Caco-2 (cell line): Measurements from ENCODE around the gene CLDN24. TPM values are rescaled to one million over a fixed set of nuclear protein-coding genes. Genes with fewer than 3 reads are reported as not detected.
"Not testable (repeated sequence)": the region's sequence is repeated elsewhere in the genome, so short reads cannot be mapped to it uniquely, and the experiment has no call there.

Experiments
- BruUV-seq: library from RNA; stranded (reverse); fragments of 400-500 nt; replicated peaks from 2 replicates; lab custom pipeline; 2021; lab: Mats Ljungman, UMichigan
- CTCF ChIA-PET: fragments of 300-600 bp; sonication (Branson Sonifier 250); formaldehyde crosslinking; loops from one replicate; lab custom pipeline; 2022; ENCODE audit warnings: antibody characterized with exemption; lab: Charles Lee
- POLR2A ChIA-PET: fragments of 300-600 bp; sonication (Branson Sonifier 250); formaldehyde crosslinking; loops from one replicate; lab custom pipeline; 2022; ENCODE audit warnings: antibody characterized with exemption; lab: Charles Lee
- DNase-seq, 2 experiments: peaks; one replicate each; pipeline versions ENCODE4 v3.0.0 to v3.0.0-alpha.2; 2020 to 2022
- H3K27me3 ChIP-seq: replicated peaks from 2 replicates; pipeline ENCODE4 v1.6.0; 2011; ENCODE audit warnings: low read length; ENCODE audit not compliant: control insufficient read depth, insufficient read depth
- H3K36me3 ChIP-seq: 2 replicates; pipeline ENCODE4 v1.5.1; 2011; ENCODE audit warnings: low read length; ENCODE audit not compliant: control insufficient read depth, insufficient read depth
- H3K4me1 ChIP-seq: fragments of 250-450 bp; sonication (Bioruptor Pico); 2 replicates; pipeline ENCODE4 v1.5.1; 2020; ENCODE audit warnings: mild to moderate bottlenecking
- H3K4me3 ChIP-seq: 2 replicates; pipeline ENCODE4 v1.5.1; 2011; ENCODE audit warnings: low read depth, mild to moderate bottlenecking, control low read depth, low read length
- H3K9me3 ChIP-seq: fragments of 250-450 bp; sonication (Bioruptor Pico); 2 replicates; pipeline ENCODE4 v1.5.1; 2020; ENCODE audit warnings: mild to moderate bottlenecking, moderate library complexity
- H3K27ac Mint-ChIP-seq: one replicate; pipeline ENCODE4 v1.8.0; 2022; ENCODE audit warnings: mixed read lengths; ENCODE audit not compliant: unreplicated experiment
- H3K27me3 Mint-ChIP-seq: one replicate; pipeline ENCODE4 v1.8.0; 2022; ENCODE audit warnings: mixed read lengths; ENCODE audit not compliant: insufficient read depth, unreplicated experiment
- H3K36me3 Mint-ChIP-seq: one replicate; pipeline ENCODE4 v1.8.0; 2022; ENCODE audit warnings: mild to moderate bottlenecking, mixed read lengths; ENCODE audit not compliant: insufficient read depth, unreplicated experiment
- H3K4me1 Mint-ChIP-seq: one replicate; pipeline ENCODE4 v1.8.0; 2022; ENCODE audit warnings: low read depth, mixed read lengths; ENCODE audit not compliant: unreplicated experiment
- H3K4me3 Mint-ChIP-seq: one replicate; pipeline ENCODE4 v1.8.0; 2022; ENCODE audit warnings: mild to moderate bottlenecking, moderate library complexity, mixed read lengths; ENCODE audit not compliant: unreplicated experiment
- H3K9me3 Mint-ChIP-seq: one replicate; pipeline ENCODE4 v1.8.0; 2022; ENCODE audit warnings: mixed read lengths; ENCODE audit not compliant: unreplicated experiment
- intact Hi-C: fragments of 100-400 bp; cut with micrococcal nuclease; formaldehyde crosslinking; loops from one replicate; pipeline ENCODE4 v1.10.0; 2022; ENCODE audit not compliant: unreplicated experiment
- total RNA-seq: library from RNA; stranded (reverse); gene quantifications from 2 replicates; pipeline ENCODE4 v1.2.3, GENCODE V29; 2022
- TF ChIP-seq, protein P1 (sequence below), 2 experiments: fragments of 200-600 bp in 1 of 2; IDR thresholded peaks; 1 replicate in 1 of 2; 2 replicates in 1 of 2; pipeline versions ENCODE4 v1.5.1 to v1.8.0; 2011 to 2022; ENCODE audit warnings: antibody characterized with exemption in 1 of 2, control low read depth in 1 of 2, inconsistent platforms in 1 of 2, low read depth in 1 of 2, low read length in 1 of 2, mild to moderate bottlenecking in 1 of 2, moderate library complexity in 1 of 2; ENCODE audit not compliant: insufficient read depth in 1 of 2, severe bottlenecking in 1 of 2, unreplicated experiment in 1 of 2

Gene CLDN24
- total RNA-seq, 1 experiment from 2014 or later: not detected

- Mint-ChIP-seq H3K27ac (no peak overlapping the region), H3K4me1 (peaks cover 13% of the 10 kb centered on the region), H3K9me3 (peaks cover 8% of the 10 kb centered on the region), H3K27me3 (no peaks in the 10 kb centered on the region), H3K4me3 (no peak overlapping the region), H3K36me3 (peaks cover 59% of the 10 kb centered on the region)
- Histone ChIP-seq H3K9me3 (0 out of 2 replicates have a peak, but pooled peaks cover 8% of the 10 kb centered on the region), H3K4me3 (no peak overlapping the region), H3K36me3 (no peaks in the 10 kb centered on the region), H3K27me3 (no peaks in the 10 kb centered on the region), H3K4me1 (no peaks in the 10 kb centered on the region)
- no peak for DNase-seq
- CTCF ChIA-PET: no interaction called here
- BruUV-seq: no TSS peak
- intact Hi-C loops: loop anchor here (5.0 kb wide), 1 partner anchor 80 kb away; no protein-coding TSS in a partner anchor
- TF ChIP-seq, protein P1, sequence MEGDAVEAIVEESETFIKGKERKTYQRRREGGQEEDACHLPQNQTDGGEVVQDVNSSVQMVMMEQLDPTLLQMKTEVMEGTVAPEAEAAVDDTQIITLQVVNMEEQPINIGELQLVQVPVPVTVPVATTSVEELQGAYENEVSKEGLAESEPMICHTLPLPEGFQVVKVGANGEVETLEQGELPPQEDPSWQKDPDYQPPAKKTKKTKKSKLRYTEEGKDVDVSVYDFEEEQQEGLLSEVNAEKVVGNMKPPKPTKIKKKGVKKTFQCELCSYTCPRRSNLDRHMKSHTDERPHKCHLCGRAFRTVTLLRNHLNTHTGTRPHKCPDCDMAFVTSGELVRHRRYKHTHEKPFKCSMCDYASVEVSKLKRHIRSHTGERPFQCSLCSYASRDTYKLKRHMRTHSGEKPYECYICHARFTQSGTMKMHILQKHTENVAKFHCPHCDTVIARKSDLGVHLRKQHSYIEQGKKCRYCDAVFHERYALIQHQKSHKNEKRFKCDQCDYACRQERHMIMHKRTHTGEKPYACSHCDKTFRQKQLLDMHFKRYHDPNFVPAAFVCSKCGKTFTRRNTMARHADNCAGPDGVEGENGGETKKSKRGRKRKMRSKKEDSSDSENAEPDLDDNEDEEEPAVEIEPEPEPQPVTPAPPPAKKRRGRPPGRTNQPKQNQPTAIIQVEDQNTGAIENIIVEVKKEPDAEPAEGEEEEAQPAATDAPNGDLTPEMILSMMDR (IDR thresholded peaks at IDR 0.05; ENCODE audit: insufficient read depth in 1 of 2, low read depth in 1 of 2, low read length in 1 of 2, severe bottlenecking in 1 of 2, unreplicated experiment in 1 of 2): no peak
- POLR2A ChIA-PET: no interaction called here
Observed at GRCh38 chr4:183326853-183327252, 4.6 kb upstream of the CLDN24 start.

DNA sequence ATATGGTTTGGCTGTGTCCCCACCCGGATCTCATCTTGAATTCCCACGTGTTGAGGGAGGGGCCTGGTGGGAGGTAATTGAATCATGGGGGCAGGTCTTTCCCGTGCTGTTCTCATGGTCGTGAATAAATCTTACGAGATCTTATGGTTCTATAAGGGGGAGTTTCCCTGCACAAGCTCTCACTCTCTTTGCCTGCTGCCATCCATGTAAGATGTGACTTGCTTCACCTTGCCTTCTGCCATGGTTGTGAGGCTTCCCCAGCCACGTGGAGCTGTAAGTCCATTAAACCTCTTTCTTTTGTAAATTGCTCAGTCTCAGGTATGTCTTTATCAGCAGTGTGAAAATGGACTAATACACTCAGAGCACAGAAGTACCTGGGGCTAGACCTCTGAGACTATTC is 4.2 kb upstream of the CLDN24 start:
- H3K4me1 ChIP-seq, H3K4me3 ChIP-seq, H3K9me3 ChIP-seq, BruUV-seq, DNase-seq, H3K36me3 ChIP-seq, H3K4me3 Mint-ChIP-seq, CTCF ChIA-PET, H3K9me3 Mint-ChIP-seq, H3K27me3 Mint-ChIP-seq, POLR2A ChIA-PET, H3K27me3 ChIP-seq, H3K27ac Mint-ChIP-seq: not testable (repeated sequence)
- intact Hi-C loops: loop anchor here (5.0 kb wide), 1 partner anchor 81 kb away; no protein-coding TSS in a partner anchor
- peaks cover 13% of the 10 kb centered on the region for H3K4me1 Mint-ChIP-seq
- peaks cover 59% of the 10 kb centered on the region for H3K36me3 Mint-ChIP-seq

DNA sequence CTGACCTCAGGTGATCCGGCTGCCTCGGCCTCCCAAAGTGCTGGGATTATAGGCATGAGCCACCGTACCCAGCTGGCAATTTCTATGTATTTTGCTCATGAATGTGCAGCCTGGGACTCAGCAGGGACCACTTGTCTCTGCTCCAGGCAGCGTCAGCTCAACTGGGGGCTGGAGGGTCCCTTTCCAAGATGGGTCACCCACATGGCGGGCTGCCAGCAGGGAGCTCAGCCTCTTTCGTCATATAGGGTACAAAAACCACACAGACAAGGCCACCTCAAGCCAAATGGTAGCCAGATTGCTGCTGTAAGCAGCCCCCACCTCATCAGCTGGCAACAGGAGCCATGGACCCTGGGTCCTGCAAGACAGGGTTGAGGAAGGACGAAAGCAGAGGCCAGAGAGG is 2.4 kb upstream of the CLDN24 start:
- peaks cover 13% of the 10 kb centered on the region for H3K4me1 Mint-ChIP-seq
- Histone ChIP-seq H3K27me3 (no peaks in the 10 kb centered on the region), H3K36me3 (no peaks in the 10 kb centered on the region), H3K4me1 (no peaks in the 10 kb centered on the region), H3K4me3 (no peak overlapping the region), H3K9me3 (0 out of 2 replicates have a peak, but pooled peaks cover 8% of the 10 kb centered on the region)
- intact Hi-C loops: loop anchor here (5.0 kb wide), 1 partner anchor 83 kb away; no protein-coding TSS in a partner anchor
- TF ChIP-seq, protein P1 (IDR thresholded peaks at IDR 0.05; ENCODE audit: insufficient read depth in 1 of 2, low read depth in 1 of 2, low read length in 1 of 2, severe bottlenecking in 1 of 2, unreplicated experiment in 1 of 2): no peak
- no peak for DNase-seq
- H3K27ac Mint-ChIP-seq: peak overlapping the region; percentile 35
- POLR2A ChIA-PET: no interaction called here
- no TSS peak for BruUV-seq
- CTCF ChIA-PET: interaction anchor here (0.6 kb wide), 1 partner anchor 399 kb away, joined by 8 read pairs; no protein-coding TSS in a partner anchor
- no peak overlapping the region for H3K4me3 Mint-ChIP-seq
- H3K36me3 Mint-ChIP-seq: peaks cover 65% of the 10 kb centered on the region
- H3K27me3 Mint-ChIP-seq: no peaks in the 10 kb centered on the region
- peaks cover 8% of the 10 kb centered on the region for H3K9me3 Mint-ChIP-seq

DNA sequence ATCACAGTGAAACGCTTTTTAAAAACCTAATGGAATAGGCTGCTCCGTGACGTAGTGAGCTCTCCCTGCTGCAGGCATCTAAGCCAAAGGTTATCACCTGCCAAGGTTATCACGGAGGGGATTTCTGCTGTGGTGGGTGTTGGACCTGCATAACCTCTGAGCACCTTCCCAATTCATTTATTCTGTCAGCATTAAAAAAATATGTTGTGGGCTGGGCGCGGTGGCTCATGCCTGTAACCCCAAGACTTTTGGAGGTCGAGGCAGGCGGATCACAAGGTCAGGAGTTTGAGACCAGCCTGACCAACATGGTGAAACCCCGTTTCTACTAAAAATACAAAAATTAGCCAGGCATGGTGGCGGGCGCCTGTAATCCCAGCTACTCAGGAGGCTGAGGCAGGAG is 1.8 kb upstream of the CLDN24 start:
- H3K27me3 ChIP-seq, CTCF ChIA-PET, H3K4me1 ChIP-seq, BruUV-seq, H3K4me3 Mint-ChIP-seq, DNase-seq, H3K9me3 Mint-ChIP-seq, intact Hi-C loops, H3K9me3 ChIP-seq, H3K4me1 Mint-ChIP-seq, H3K36me3 ChIP-seq, H3K27ac Mint-ChIP-seq, H3K4me3 ChIP-seq, H3K27me3 Mint-ChIP-seq: not testable (repeated sequence)
- POLR2A ChIA-PET: interaction anchor here (0.7 kb wide), 1 partner anchor 114 kb away, joined by 8 read pairs; no protein-coding TSS in a partner anchor
- peaks cover 65% of the 10 kb centered on the region for H3K36me3 Mint-ChIP-seq
